Transverse colon (tissue), 4 donors: ENCODE measurements around the gene SMYD1.

Experiments used
- CTCF ChIP-seq, 5 experiments: fragments of 200-600 bp in 3 of 5; fragments of 450-650 bp in 2 of 5; sonication (generic) in 3 of 5; IDR thresholded peaks; 1 replicate in 2 of 5; 2 replicates in 3 of 5; pipeline ENCODE4 v1.5.1; 2016 to 2017; ENCODE audit warnings: antibody characterized with exemption in 5 of 5, inconsistent platforms in 3 of 5, mild to moderate bottlenecking in 2 of 5, moderate library complexity in 1 of 5
- POLR2A ChIP-seq: fragments of 450-650 bp; IDR thresholded peaks from one replicate; pipeline ENCODE4 v1.6.1; 2016; ENCODE audit warnings: antibody characterized with exemption, mild to moderate bottlenecking, moderate library complexity
- POLR2AphosphoS5 ChIP-seq, 3 donors: sonication (generic); formaldehyde crosslinking; IDR thresholded peaks; one replicate each; pipeline ENCODE4 v1.6.1; 2016; ENCODE audit warnings: antibody characterized with exemption in 3 of 3

DNA sequence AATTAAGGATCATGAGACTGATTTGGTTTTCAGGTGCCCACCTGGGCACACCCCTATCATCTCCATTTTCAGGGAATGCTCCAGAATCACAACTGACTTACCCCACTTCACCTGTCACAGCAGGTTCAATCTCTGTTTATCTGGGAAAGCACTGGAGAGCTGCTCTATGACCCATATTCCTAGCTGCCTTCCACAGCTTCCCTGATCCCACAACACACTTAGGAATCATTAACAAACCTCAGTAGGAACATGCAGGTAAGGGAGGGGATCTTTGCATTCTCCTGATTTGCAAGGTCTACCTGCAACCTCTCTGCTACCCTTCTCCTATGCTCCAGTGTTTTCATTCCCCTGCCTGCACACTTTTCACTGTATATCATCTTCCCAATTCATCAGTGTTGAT, 79.0 kb downstream of the SMYD1 start:
- TF ChIP-seq CTCF (IDR thresholded peaks at IDR 0.05) (no peak), POLR2AphosphoS5 (IDR thresholded peaks at IDR 0.05) (peak in 2 of 3 donors; percentile 27 to 35), POLR2A (no peak)
